K562 (cell line): ENCODE measurements around the gene AP1G1. TPM values are rescaled to one million over a fixed set of nuclear protein-coding genes. Genes with fewer than 3 reads are reported as not detected.
A peak's percentile ranks its signal among the peaks of the same experiment; 100 is the strongest.

Experiments
- ARNT ChIP-seq, 2 experiments: fragments of 450-650 bp; IDR thresholded peaks; 2 replicates each; pipeline ENCODE4 v1.6.1; 2016; ENCODE audit warnings: mild to moderate bottlenecking in 1 of 2
- CREBBP ChIP-seq: IDR thresholded peaks from one replicate; pipeline ENCODE4 v1.6.1; 2012; ENCODE audit warnings: low read depth, mild to moderate bottlenecking, control low read depth, inconsistent platforms, low read length
- CTBP1 ChIP-seq: fragments of 450-650 bp; IDR thresholded peaks from 2 replicates; pipeline ENCODE4 v1.6.1; 2016; ENCODE audit warnings: borderline replicate concordance
- DDX20 ChIP-seq: fragments of 450-650 bp; IDR thresholded peaks from 2 replicates; pipeline ENCODE4 v1.6.1; 2016; ENCODE audit warnings: missing genetic modification characterization, low read depth, mild to moderate bottlenecking, missing compliant biosample characterization, moderate library complexity
- FOS ChIP-seq: IDR thresholded peaks from 3 replicates; pipeline ENCODE4 v1.6.1; 2011; ENCODE audit not compliant: insufficient read length; ENCODE audit errors: extremely low read depth
- FOXM1 ChIP-seq, 2 experiments: fragments of 450-650 bp in 1 of 2; sonication (generic) in 1 of 2; formaldehyde crosslinking in 1 of 2; IDR thresholded peaks; 2 replicates each; pipeline versions ENCODE4 v1.6.1 to v1.9.0; 2017 to 2022; ENCODE audit warnings: low read depth in 2 of 2, mild to moderate bottlenecking in 2 of 2, missing genetic modification reagents in 1 of 2, moderate library complexity in 1 of 2
- HOXB6 ChIP-seq: fragments of 250-450 bp; sonication (Bioruptor Pico); IDR thresholded peaks from 2 replicates; pipeline ENCODE4 v1.5.1; 2022; ENCODE audit warnings: mild to moderate bottlenecking, borderline replicate concordance
- KLF10 ChIP-seq: fragments of 250-450 bp; sonication (Bioruptor Pico); IDR thresholded peaks from 2 replicates; pipeline ENCODE4 v1.6.1; 2021; ENCODE audit warnings: matching md5 sums
- LEF1 ChIP-seq: fragments of 450-650 bp; IDR thresholded peaks from 2 replicates; pipeline ENCODE4 v1.6.1; 2016; ENCODE audit warnings: mild to moderate bottlenecking
- MAZ ChIP-seq, 2 experiments: fragments of 450-650 bp in 1 of 2; sonication (generic) in 1 of 2; formaldehyde crosslinking; IDR thresholded peaks in 1 of 2; conservative IDR thresholded peaks in 1 of 2; 2 replicates each; pipeline versions ENCODE4 v1.4.0 to v1.5.0; 2020; ENCODE audit warnings: mild to moderate bottlenecking in 1 of 2, missing genetic modification reagents in 1 of 2
- NCOA2 ChIP-seq, 2 experiments: fragments of 450-650 bp; IDR thresholded peaks; 2 replicates each; pipeline ENCODE4 v1.6.1; 2018; ENCODE audit warnings: mild to moderate bottlenecking in 2 of 2, moderate library complexity in 1 of 2; ENCODE audit not compliant: partially characterized antibody in 2 of 2
- NUFIP1 ChIP-seq: fragments of 450-650 bp; IDR thresholded peaks from 2 replicates; pipeline ENCODE4 v1.6.1; 2018; ENCODE audit not compliant: partially characterized antibody
- PHF8 ChIP-seq: fragments of 200-600 bp; sonication (generic); IDR thresholded peaks from 2 replicates; pipeline ENCODE4 v1.6.1; 2012; ENCODE audit warnings: mixed run types, mild to moderate bottlenecking, inconsistent platforms, low read length, moderate library complexity, borderline replicate concordance
- RCOR1 ChIP-seq, 2 experiments: IDR thresholded peaks; 2 replicates each; pipeline ENCODE4 v1.6.1; 2012; ENCODE audit warnings: low read depth in 2 of 2, low read length in 2 of 2, borderline replicate concordance in 1 of 2, improper control_type of control experiment in 1 of 2
- SREBF1 ChIP-seq: fragments of 150-350 bp; IDR thresholded peaks from 2 replicates; pipeline ENCODE4 v1.6.1; 2014; ENCODE audit warnings: antibody characterized with exemption, low read depth, low read length, borderline replicate concordance
- TAF7 ChIP-seq: fragments of 450-650 bp; IDR thresholded peaks from 2 replicates; pipeline ENCODE4 v1.6.1; 2016; ENCODE audit warnings: missing genetic modification characterization, missing compliant biosample characterization
- TBL1XR1 ChIP-seq, 2 experiments: IDR thresholded peaks; 2 replicates each; pipeline ENCODE4 v1.6.1; 2012; ENCODE audit warnings: improper control_type of control experiment in 2 of 2, low read length in 2 of 2, mild to moderate bottlenecking in 1 of 2
- TCF3 ChIP-seq: sonication (generic); formaldehyde crosslinking; IDR thresholded peaks from 2 replicates; pipeline ENCODE4 v1.4.0; 2020; ENCODE audit warnings: mild to moderate bottlenecking, missing genetic modification reagents
- TEAD1 ChIP-seq, 2 experiments: fragments of 450-650 bp in 1 of 2; sonication (generic) in 1 of 2; formaldehyde crosslinking; IDR thresholded peaks; 2 replicates each; pipeline versions ENCODE4 v1.4.0 to v1.8.0; 2020 to 2022; ENCODE audit warnings: mild to moderate bottlenecking in 2 of 2, missing genetic modification reagents in 1 of 2
- TRIM24 ChIP-seq, 2 experiments: fragments of 450-650 bp; IDR thresholded peaks; 2 replicates each; pipeline ENCODE4 v1.6.1; 2016
- WHSC1 ChIP-seq: IDR thresholded peaks from one replicate; pipeline ENCODE4 v1.6.1; 2012; ENCODE audit warnings: low read length, control low read depth, inconsistent platforms
- ZNF699 ChIP-seq: fragments of 250-450 bp; sonication (Bioruptor Pico); IDR thresholded peaks from 2 replicates; pipeline ENCODE4 v1.8.0; 2021; ENCODE audit warnings: mild to moderate bottlenecking, moderate library complexity; ENCODE audit not compliant: insufficient replicate concordance
- polyA plus RNA-seq, 8 experiments: library from polyadenylated mRNA; depleted of rRNA in 4 of 8; stranded (reverse) in 5 of 8; unstranded in 3 of 8; fragments of >200 nt; fragmentation: Nextera tagmentation in 2 of 8; fragmentation: Illumina TruSeq in 1 of 8; extraction: Ambion mirVana in 2 of 8; extraction: Trizol in 1 of 8; gene quantifications; 2 replicates each; pipeline versions ENCODE4 v1.2.1 to v1.2.3, GENCODE V29; 2011 to 2014; ENCODE audit warnings: inconsistent platforms in 1 of 8, missing spikeins in 1 of 8
- total RNA-seq, 7 experiments: library from RNA; depleted of rRNA in 6 of 7; stranded (reverse); fragments of >200 nt in 6 of 7; fragmentation: Illumina TruSeq in 2 of 7; extraction: Trizol in 2 of 7; gene quantifications; 2 replicates each; pipeline versions ENCODE4 v1.2.1 to v1.2.3, GENCODE V29; 2011 to 2021; ENCODE audit warnings: low replicate concordance in 1 of 7
- TF ChIP-seq, protein P1 (sequence below): IDR thresholded peaks from 2 replicates; pipeline ENCODE4 v1.6.1; 2014; ENCODE audit warnings: antibody characterized with exemption
- TF ChIP-seq, protein P2 (sequence below): fragments of 250-450 bp; sonication (Bioruptor Pico); IDR thresholded peaks from 2 replicates; pipeline ENCODE4 v1.8.0; 2022; ENCODE audit warnings: moderate library complexity, mild to moderate bottlenecking, inconsistent platforms
- TF ChIP-seq, protein P3 (sequence below): fragments of 450-650 bp; IDR thresholded peaks from 2 replicates; pipeline ENCODE4 v1.6.1; 2016

AP1G1 gene
- total and polyA plus RNA-seq, 9 of the 15 experiments (the other 6 are each of a cell fraction or from before 2014, with no cell fraction given) = 7.0 to 59.2 (median 42.0) TPM

DNA sequence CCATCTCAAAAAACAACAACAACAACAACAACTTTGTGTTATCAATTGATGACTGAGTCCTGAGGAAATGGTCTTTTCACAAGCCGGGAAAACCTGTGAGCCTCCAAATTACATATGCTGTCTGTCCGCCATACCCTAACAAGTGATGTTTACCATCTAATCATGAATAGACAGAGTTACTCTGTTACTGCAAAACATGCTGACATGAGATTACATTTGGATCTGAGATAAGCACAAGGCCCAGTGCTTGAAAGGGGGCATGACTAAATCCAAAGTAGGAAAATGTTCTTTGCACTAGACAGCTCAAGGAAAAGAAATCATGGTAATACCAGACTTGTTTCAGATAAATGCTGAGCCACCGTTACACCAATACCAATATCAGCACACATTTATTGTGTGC lies 28.5 kb upstream of the AP1G1 start (continued):
- TF ChIP-seq NUFIP1 (no peak), ARNT (IDR thresholded peaks at IDR 0.05) (no peak), WHSC1 (no peak), TBL1XR1 (IDR thresholded peaks at IDR 0.05; ENCODE audit: low read length in 2 of 2) (no peak), TRIM24 (IDR thresholded peaks at IDR 0.05) (peak; percentile 49 to 74; a peak in 1 of 4 replicates), TEAD1 (CRISPR knock-in tag; IDR thresholded peaks at IDR 0.05) (0 out of 4 replicates have a peak, but pooled peaks of 1 of the 2 experiments have one; percentile 6), FOXM1 (IDR thresholded peaks at IDR 0.05; ENCODE audit: low read depth) (peak; percentile 26; the same call in 1 of the 2 replicates), FOXM1 (CRISPR knock-in tag; IDR thresholded peaks at IDR 0.05; ENCODE audit: low read depth) (no peak), MAZ (CRISPR knock-in tag; conservative IDR thresholded peaks at IDR 0.05 in 1 of 2, IDR thresholded peaks at IDR 0.05 in 1 of 2) (0 out of 4 replicates have a peak, but pooled peaks of 1 of the 2 experiments have one; percentile 28), SREBF1 (no peak), RCOR1 (IDR thresholded peaks at IDR 0.05; ENCODE audit: borderline replicate concordance in 1 of 2, low read depth in 2 of 2, low read length in 2 of 2) (peak in 1 of 2 experiments; percentile 36; a peak in 1 of 4 replicates), NCOA2 (IDR thresholded peaks at IDR 0.05; ENCODE audit: partially characterized antibody in 2 of 2) (no peak), HOXB6 (CRISPR knock-in tag) (no peak), TCF3 (CRISPR knock-in tag) (peak; percentile 78), LEF1 (peak; percentile 58; the same call in 1 of the 2 replicates), PHF8 (no peak), KLF10 (CRISPR knock-in tag) (no peak), TAF7 (tag) (no peak), FOS (no peak), ZNF699 (CRISPR knock-in tag) (no peak), CTBP1 (no peak), DDX20 (no peak), CREBBP (no peak)
- TF ChIP-seq, protein P1, sequence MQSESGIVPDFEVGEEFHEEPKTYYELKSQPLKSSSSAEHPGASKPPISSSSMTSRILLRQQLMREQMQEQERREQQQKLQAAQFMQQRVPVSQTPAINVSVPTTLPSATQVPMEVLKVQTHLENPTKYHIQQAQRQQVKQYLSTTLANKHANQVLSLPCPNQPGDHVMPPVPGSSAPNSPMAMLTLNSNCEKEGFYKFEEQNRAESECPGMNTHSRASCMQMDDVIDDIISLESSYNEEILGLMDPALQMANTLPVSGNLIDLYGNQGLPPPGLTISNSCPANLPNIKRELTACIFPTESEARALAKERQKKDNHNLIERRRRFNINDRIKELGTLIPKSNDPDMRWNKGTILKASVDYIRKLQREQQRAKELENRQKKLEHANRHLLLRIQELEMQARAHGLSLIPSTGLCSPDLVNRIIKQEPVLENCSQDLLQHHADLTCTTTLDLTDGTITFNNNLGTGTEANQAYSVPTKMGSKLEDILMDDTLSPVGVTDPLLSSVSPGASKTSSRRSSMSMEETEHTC = no peak
- TF ChIP-seq, protein P2, sequence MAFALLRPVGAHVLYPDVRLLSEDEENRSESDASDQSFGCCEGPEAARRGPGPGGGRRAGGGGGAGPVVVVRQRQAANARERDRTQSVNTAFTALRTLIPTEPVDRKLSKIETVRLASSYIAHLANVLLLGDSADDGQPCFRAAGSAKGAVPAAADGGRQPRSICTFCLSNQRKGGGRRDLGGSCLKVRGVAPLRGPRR (CRISPR knock-in tag) = no peak
- TF ChIP-seq, protein P3, sequence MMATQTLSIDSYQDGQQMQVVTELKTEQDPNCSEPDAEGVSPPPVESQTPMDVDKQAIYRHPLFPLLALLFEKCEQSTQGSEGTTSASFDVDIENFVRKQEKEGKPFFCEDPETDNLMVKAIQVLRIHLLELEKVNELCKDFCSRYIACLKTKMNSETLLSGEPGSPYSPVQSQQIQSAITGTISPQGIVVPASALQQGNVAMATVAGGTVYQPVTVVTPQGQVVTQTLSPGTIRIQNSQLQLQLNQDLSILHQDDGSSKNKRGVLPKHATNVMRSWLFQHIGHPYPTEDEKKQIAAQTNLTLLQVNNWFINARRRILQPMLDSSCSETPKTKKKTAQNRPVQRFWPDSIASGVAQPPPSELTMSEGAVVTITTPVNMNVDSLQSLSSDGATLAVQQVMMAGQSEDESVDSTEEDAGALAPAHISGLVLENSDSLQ = peak; percentile 53
